ENCODE measurements around the gene C2CD4D. TPM values are rescaled to one million over a fixed set of nuclear protein-coding genes. Genes with fewer than 3 reads are reported as not detected.

Gene C2CD4D
- total and polyA plus RNA-seq, 2 of the 13 experiments (the other 11 are each of a cell fraction or from before 2014, with no cell fraction given) = not detected

GRCh38 chr1:151839457-151840403, at the start of gene C2CD4D (continued):
- no peak for TF ChIP-seq SKI (IDR thresholded peaks at IDR 0.05; ENCODE audit: partially characterized antibody)
- no peak for TF ChIP-seq POGK (CRISPR knock-in tag; conservative IDR thresholded peaks at IDR 0.05)
- 0 out of 2 replicates have a peak, but pooled peaks have one; percentile 49 for TF ChIP-seq ZFY (CRISPR knock-in tag; IDR thresholded peaks at IDR 0.05)
- no peak for TF ChIP-seq ZNF710 (CRISPR knock-in tag; IDR thresholded peaks at IDR 0.05; ENCODE audit: borderline replicate concordance)
- no peak for TF ChIP-seq ZNF569 (CRISPR knock-in tag; IDR thresholded peaks at IDR 0.05; ENCODE audit: borderline replicate concordance)
- no peak for TF ChIP-seq ZNF101 (CRISPR knock-in tag; IDR thresholded peaks at IDR 0.05; ENCODE audit: borderline replicate concordance, low read depth)
- 0 out of 2 replicates have a peak, but pooled peaks have one; percentile 18 for TF ChIP-seq ZNF225 (CRISPR knock-in tag; IDR thresholded peaks at IDR 0.05)
- 0 out of 2 replicates have a peak, but pooled peaks have one; percentile 10 for TF ChIP-seq AHDC1 (CRISPR knock-in tag; IDR thresholded peaks at IDR 0.05; ENCODE audit: borderline replicate concordance)
- TF ChIP-seq SMAD3 (CRISPR knock-in tag; IDR thresholded peaks at IDR 0.05) = no peak
- TF ChIP-seq SP140L (CRISPR knock-in tag; IDR thresholded peaks at IDR 0.05; ENCODE audit: borderline replicate concordance) = no peak
- no peak for TF ChIP-seq NCOA5 (CRISPR knock-in tag; IDR thresholded peaks at IDR 0.05)
- no peak for TF ChIP-seq AGO1 (IDR thresholded peaks at IDR 0.05; ENCODE audit: low read depth, low read length, poor library complexity, severe bottlenecking)
- no peak for TF ChIP-seq ZNF350 (CRISPR knock-in tag; IDR thresholded peaks at IDR 0.05; ENCODE audit: borderline replicate concordance, low read depth)
- TF ChIP-seq HES4 (CRISPR knock-in tag; IDR thresholded peaks at IDR 0.05; ENCODE audit: borderline replicate concordance) = no peak
- peak; percentile 78 for TF ChIP-seq MXD1 (CRISPR knock-in tag; IDR thresholded peaks at IDR 0.05)
- TF ChIP-seq ZNF747 (CRISPR knock-in tag; IDR thresholded peaks at IDR 0.05; ENCODE audit: borderline replicate concordance) = no peak
- no peak for TF ChIP-seq NAIF1 (CRISPR knock-in tag; IDR thresholded peaks at IDR 0.05; ENCODE audit: borderline replicate concordance)

Data from HepG2 (cell line).